GM23338 (cell line): ENCODE measurements around the gene OTOG. TPM values are rescaled to one million over a fixed set of nuclear protein-coding genes. Genes with fewer than 3 reads are reported as not detected.

Experiments
- ATAC-seq: fragments of 200-7000 bp; cut with Tn5 transposase; 3 replicates; pipeline ENCODE4 v1.9.1; 2020
- DNase-seq: peaks from one replicate; pipeline ENCODE4 v3.0.0-alpha.2; 2015; ENCODE audit warnings: low spot score
- H2AFZ ChIP-seq: fragments of 200-600 bp; sonication (generic); 2 replicates; pipeline ENCODE4 v1.8.0; 2016; ENCODE audit warnings: antibody characterized with exemption, mild to moderate bottlenecking, moderate library complexity
- H3F3A ChIP-seq: fragments of 200-600 bp; sonication (generic); replicated peaks from 2 replicates; pipeline ENCODE4 v1.8.0; 2017; ENCODE audit warnings: antibody characterized with exemption, mixed run types, low read depth
- H3K27ac ChIP-seq: fragments of 200-600 bp; sonication (generic); 2 replicates; pipeline ENCODE4 v1.6.1; 2016; ENCODE audit warnings: low read depth
- H3K27me3 ChIP-seq: fragments of 200-600 bp; sonication (generic); 2 replicates; pipeline ENCODE4 v1.8.0; 2016; ENCODE audit warnings: mild to moderate bottlenecking, mixed run types, moderate library complexity; ENCODE audit not compliant: insufficient read depth
- H3K36me3 ChIP-seq: fragments of 200-600 bp; sonication (generic); 2 replicates; pipeline ENCODE4 v1.8.0; 2016; ENCODE audit warnings: mild to moderate bottlenecking; ENCODE audit not compliant: insufficient read depth
- H3K4me1 ChIP-seq: fragments of 200-600 bp; sonication (generic); 2 replicates; pipeline ENCODE4 v1.8.0; 2016; ENCODE audit warnings: mild to moderate bottlenecking, moderate library complexity; ENCODE audit not compliant: insufficient read depth
- H3K4me2 ChIP-seq: fragments of 200-600 bp; sonication (generic); 2 replicates; pipeline ENCODE4 v1.7.1; 2017; ENCODE audit warnings: mixed run types
- H3K4me3 ChIP-seq: fragments of 200-600 bp; sonication (generic); 2 replicates; pipeline ENCODE4 v1.6.1; 2016; ENCODE audit warnings: mixed run types
- H3K79me2 ChIP-seq: fragments of 200-600 bp; sonication (generic); replicated peaks from 2 replicates; pipeline ENCODE4 v1.8.0; 2017; ENCODE audit warnings: mild to moderate bottlenecking; ENCODE audit not compliant: insufficient read depth
- H3K9me2 ChIP-seq: fragments of 200-600 bp; sonication (generic); 2 replicates; pipeline ENCODE4 v1.8.0; 2017; ENCODE audit not compliant: insufficient read depth
- H4K20me1 ChIP-seq: fragments of 200-600 bp; sonication (generic); replicated peaks from 2 replicates; pipeline ENCODE4 v1.8.0; 2017; ENCODE audit warnings: mild to moderate bottlenecking; ENCODE audit not compliant: insufficient read depth
- H3K27ac Mint-ChIP-seq: 2 replicates; pipeline ENCODE4 v1.8.0; 2020; ENCODE audit warnings: inconsistent platforms, mild to moderate bottlenecking, moderate library complexity, mixed read lengths
- H3K27me3 Mint-ChIP-seq: 3 replicates; pipeline ENCODE4 v1.8.0; 2022; ENCODE audit warnings: low read depth, mild to moderate bottlenecking, moderate library complexity, mixed read lengths, inconsistent platforms; ENCODE audit not compliant: insufficient read depth, poor library complexity
- H3K36me3 Mint-ChIP-seq: 3 replicates; pipeline ENCODE4 v1.8.0; 2021; ENCODE audit warnings: low read depth, mild to moderate bottlenecking, inconsistent platforms, moderate library complexity, mixed read lengths
- H3K4me1 Mint-ChIP-seq: 3 replicates; pipeline ENCODE4 v1.8.0; 2020; ENCODE audit warnings: mild to moderate bottlenecking, inconsistent platforms, mixed read lengths
- H3K4me3 Mint-ChIP-seq: 3 replicates; pipeline ENCODE4 v1.8.0; 2021; ENCODE audit warnings: moderate library complexity, mild to moderate bottlenecking, inconsistent platforms, mixed read lengths
- H3K9me3 Mint-ChIP-seq: 3 replicates; pipeline ENCODE4 v1.8.0; 2020; ENCODE audit warnings: moderate library complexity, mild to moderate bottlenecking, inconsistent platforms, mixed read lengths
- CTCF ChIP-seq, 2 experiments: fragments of 200-600 bp in 1 of 2; sonication (generic) in 1 of 2; conservative IDR thresholded peaks; 2 replicates each; pipeline versions ENCODE4 v1.5.1 to v1.6.1; 2016 to 2017; ENCODE audit warnings: antibody characterized with exemption in 2 of 2, low read depth in 2 of 2, mild to moderate bottlenecking in 2 of 2, moderate library complexity in 1 of 2
- ETS1 ChIP-seq: IDR thresholded peaks from 2 replicates; pipeline ENCODE4 v1.6.1; 2016; ENCODE audit warnings: antibody characterized with exemption
- EZH2 ChIP-seq: fragments of 200-600 bp; sonication (generic); IDR thresholded peaks from one replicate; pipeline ENCODE4 v1.8.0; 2017; ENCODE audit warnings: antibody characterized with exemption, mild to moderate bottlenecking, low read depth; ENCODE audit not compliant: unreplicated experiment
- EZH2phosphoT487 ChIP-seq: fragments of 200-600 bp; sonication (generic); IDR thresholded peaks from one replicate; pipeline ENCODE4 v1.8.1; 2018; ENCODE audit warnings: antibody characterized with exemption; ENCODE audit not compliant: unreplicated experiment
- JUNB ChIP-seq: IDR thresholded peaks from one replicate; pipeline ENCODE4 v1.6.1; 2016; ENCODE audit warnings: antibody characterized with exemption; ENCODE audit not compliant: unreplicated experiment
- POLR2AphosphoS5 ChIP-seq: IDR thresholded peaks from 2 replicates; pipeline ENCODE4 v1.6.1; 2016; ENCODE audit warnings: antibody characterized with exemption, low read depth
- STAT1 ChIP-seq: IDR thresholded peaks from one replicate; pipeline ENCODE4 v1.6.1; 2016; ENCODE audit warnings: antibody characterized with exemption; ENCODE audit not compliant: unreplicated experiment
- polyA plus RNA-seq: library from polyadenylated mRNA; unstranded; fragments of >200 nt; fragmentation: Nextera tagmentation; extraction: Ambion mirVana; gene quantifications from 2 replicates; pipeline ENCODE4 v1.2.1, GENCODE V29; 2016
- total RNA-seq: library from RNA; depleted of rRNA; stranded (reverse); fragments of >200 nt; shearing (Covaris generic); gene quantifications from 2 replicates; pipeline ENCODE4 v1.2.3, GENCODE V29; 2014
- TF ChIP-seq, protein P1 (sequence below): IDR thresholded peaks from one replicate; pipeline ENCODE4 v1.6.1; 2018; ENCODE audit warnings: antibody characterized with exemption; ENCODE audit not compliant: unreplicated experiment

OTOG gene
- total and polyA plus RNA-seq, 2 experiments from 2014 or later = 0.40 to 0.52 TPM

DNA sequence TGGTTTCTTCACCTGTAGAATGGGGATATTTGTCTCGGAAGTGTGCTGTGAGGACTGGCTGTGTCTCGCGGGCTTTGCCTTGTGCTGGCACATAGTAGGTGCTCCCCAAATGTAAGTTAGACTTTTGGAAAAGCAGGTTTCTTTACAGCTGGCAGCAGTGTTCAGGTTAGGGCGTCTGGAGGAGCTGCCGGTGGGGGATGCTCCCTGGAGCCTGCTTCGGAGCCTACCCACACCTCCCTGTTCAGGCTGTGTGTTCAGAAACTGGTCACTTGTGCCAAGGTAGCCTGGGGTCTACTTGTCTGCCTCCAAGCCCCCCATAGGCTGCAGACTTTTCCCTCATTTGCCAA lies 60.0 kb downstream of the OTOG start:
- Mint-ChIP-seq H3K9me3 (no peaks in the 10 kb centered on the region), H3K4me3 (no peak overlapping the region), H3K27ac (no peak overlapping the region), H3K36me3 (no peaks in the 10 kb centered on the region), H3K4me1 (peaks cover 3% of the 10 kb centered on the region; the same call in 2 of the 3 replicates), H3K27me3 (peaks cover 5% of the 10 kb centered on the region)
- H2AFZ ChIP-seq = no peak overlapping the region
- H4K20me1 ChIP-seq = no peaks in the 10 kb centered on the region
- ATAC-seq (no peak), DNase-seq (no peak)
- H3K9me2 ChIP-seq = no peaks in the 10 kb centered on the region
- H3K36me3 ChIP-seq = no peaks in the 10 kb centered on the region
- H3K4me1 ChIP-seq = no peaks in the 10 kb centered on the region
- no peaks in the 10 kb centered on the region for H3F3A ChIP-seq
- TF ChIP-seq POLR2AphosphoS5 (no peak), STAT1 (no peak), JUNB (no peak), EZH2phosphoT487 (no peak), EZH2 (no peak), CTCF (conservative IDR thresholded peaks at IDR 0.05; ENCODE audit: low read depth in 2 of 2) (no peak), ETS1 (no peak)
- TF ChIP-seq, protein P1, sequence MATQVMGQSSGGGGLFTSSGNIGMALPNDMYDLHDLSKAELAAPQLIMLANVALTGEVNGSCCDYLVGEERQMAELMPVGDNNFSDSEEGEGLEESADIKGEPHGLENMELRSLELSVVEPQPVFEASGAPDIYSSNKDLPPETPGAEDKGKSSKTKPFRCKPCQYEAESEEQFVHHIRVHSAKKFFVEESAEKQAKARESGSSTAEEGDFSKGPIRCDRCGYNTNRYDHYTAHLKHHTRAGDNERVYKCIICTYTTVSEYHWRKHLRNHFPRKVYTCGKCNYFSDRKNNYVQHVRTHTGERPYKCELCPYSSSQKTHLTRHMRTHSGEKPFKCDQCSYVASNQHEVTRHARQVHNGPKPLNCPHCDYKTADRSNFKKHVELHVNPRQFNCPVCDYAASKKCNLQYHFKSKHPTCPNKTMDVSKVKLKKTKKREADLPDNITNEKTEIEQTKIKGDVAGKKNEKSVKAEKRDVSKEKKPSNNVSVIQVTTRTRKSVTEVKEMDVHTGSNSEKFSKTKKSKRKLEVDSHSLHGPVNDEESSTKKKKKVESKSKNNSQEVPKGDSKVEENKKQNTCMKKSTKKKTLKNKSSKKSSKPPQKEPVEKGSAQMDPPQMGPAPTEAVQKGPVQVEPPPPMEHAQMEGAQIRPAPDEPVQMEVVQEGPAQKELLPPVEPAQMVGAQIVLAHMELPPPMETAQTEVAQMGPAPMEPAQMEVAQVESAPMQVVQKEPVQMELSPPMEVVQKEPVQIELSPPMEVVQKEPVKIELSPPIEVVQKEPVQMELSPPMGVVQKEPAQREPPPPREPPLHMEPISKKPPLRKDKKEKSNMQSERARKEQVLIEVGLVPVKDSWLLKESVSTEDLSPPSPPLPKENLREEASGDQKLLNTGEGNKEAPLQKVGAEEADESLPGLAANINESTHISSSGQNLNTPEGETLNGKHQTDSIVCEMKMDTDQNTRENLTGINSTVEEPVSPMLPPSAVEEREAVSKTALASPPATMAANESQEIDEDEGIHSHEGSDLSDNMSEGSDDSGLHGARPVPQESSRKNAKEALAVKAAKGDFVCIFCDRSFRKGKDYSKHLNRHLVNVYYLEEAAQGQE = no peak
- no peaks in the 10 kb centered on the region for H3K79me2 ChIP-seq
- H3K27me3 ChIP-seq = no peaks in the 10 kb centered on the region
- H3K4me2 ChIP-seq = no peak overlapping the region
- H3K27ac ChIP-seq = no peak overlapping the region
- H3K4me3 ChIP-seq = no peak overlapping the region
